ENCODE measurements around the gene DBNL.

The DBNL gene

DNA sequence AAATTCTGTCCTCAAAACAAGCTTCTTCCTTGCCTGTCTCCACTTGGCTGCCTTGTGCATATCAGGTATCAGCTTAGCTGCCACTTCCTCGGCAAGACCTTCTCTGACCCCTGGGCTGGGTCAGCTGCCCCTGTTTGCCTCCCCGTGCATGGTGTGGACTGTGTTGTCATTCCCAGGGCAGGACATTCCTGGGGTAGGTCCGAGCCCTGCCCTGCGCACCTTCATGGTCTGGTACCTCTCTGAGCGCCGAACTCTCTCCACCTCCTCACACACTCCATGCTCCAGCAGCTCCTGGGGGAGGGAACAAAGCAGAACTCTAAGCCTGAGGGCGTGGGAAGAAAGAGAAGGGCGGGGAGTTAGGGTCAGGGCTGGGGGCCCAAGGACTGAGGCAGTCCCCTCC lies 34.0 kb downstream of the DBNL start:
- DNase-seq: no peak

DNA sequence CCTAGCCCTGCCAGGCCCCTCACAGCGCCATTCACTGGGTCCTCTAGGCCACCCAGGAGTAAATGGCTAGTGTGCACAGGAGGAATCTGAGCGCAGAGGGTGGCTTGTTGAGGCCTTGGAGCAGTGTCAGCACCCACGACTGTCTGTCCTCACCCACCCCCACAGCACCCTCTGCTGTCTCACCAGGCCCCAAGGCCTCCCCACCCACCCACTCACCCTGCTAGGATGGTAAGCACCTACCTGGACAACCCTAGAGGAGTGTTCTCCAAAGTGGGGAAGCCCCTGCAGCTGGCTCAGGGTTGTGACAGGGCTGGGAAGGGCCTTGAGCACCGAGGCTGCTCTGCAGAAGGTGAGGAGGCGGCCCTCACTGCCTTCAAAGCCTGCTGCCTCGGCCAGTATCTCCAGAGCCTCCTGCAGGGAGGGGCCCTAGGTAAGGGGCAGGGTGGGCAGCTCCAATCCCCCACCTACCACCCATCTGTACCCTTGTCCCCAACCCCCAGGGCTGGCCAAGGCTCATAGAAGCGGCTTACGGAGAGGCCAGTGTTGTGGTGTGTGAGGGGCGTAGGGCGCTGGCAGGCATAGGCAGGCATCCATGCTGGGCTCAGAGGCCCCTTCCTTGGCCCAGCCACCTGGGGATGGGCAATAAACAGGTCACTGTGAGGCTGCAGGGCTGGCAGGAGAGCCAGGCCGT lies 35.0 kb downstream of the DBNL start:
- DNase-seq: no peak

DNA sequence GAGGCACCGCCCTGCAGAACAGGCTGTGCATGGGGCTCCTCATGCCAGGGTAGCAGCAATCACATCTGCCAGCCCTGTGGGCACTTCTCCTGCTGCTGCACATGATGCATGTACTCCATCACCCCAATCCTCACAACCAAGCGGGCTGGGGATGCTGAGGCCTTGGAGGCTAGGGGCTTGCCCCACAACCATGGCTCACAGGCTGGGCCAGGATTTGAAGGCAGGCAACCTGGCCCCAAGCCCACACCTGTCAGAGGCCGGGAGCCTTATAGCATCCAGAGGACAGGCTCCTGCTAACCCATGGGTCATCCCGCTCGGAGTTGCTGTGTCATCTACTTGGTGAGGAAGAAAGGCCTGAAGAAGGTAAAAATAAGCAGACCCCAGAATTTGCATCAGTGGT lies 35.6 kb downstream of the DBNL start:
- no peak for DNase-seq

DNA sequence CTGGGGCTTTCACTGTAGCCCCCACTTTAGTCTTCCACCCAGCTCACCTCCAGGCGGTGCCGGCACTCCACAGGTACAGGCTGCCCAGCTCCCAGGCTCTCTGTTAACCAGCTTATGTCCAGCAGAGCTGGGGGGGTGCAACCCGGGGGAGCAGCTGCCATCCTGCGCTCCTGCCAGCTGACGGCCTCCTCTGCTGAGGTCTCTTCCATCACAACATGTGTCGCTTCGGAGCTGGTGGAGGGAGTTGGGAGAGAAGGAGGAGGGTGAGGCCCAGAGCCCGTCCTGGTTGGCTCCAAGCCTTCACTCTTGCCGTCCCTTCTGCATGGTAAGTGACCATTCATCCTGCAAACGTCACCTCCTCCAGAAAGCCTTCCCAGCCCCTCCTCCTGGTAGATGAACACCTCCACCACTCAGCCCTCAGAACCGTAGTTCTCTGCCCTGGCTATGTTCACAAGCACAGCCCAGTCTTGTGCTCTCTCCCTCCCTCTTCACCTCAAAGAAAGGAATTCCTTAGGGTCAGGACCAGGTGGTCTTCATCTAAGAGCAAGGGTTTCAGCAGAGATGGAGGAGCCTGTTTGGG lies 36.3 kb downstream of the DBNL start:
- DNase-seq: no peak

DNA sequence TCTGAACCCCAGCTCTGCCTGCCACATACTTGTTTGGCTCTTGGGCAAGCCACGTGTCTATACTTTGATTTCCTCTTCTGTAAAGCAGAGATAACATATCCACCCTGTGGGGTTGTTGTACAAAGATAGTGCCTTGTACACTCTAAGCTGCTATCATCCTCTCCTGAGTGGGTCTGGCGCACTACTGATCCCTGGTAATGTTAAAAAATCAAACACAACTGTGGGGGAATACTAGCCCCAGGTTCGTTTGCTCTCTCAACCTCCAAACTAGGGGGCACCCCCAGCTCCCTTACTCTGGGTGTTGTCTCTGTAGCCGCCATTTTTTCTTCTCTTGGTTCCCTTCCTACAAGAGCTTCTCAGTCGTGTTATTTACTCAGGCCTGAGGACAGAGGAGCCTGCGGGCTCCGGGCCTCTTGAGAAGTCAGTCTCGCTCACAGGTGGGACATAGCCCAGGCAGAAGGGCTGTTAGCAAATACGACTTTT lies 36.8 kb downstream of the DBNL start:
- DNase-seq: peak; percentile 33 to 49

DNA sequence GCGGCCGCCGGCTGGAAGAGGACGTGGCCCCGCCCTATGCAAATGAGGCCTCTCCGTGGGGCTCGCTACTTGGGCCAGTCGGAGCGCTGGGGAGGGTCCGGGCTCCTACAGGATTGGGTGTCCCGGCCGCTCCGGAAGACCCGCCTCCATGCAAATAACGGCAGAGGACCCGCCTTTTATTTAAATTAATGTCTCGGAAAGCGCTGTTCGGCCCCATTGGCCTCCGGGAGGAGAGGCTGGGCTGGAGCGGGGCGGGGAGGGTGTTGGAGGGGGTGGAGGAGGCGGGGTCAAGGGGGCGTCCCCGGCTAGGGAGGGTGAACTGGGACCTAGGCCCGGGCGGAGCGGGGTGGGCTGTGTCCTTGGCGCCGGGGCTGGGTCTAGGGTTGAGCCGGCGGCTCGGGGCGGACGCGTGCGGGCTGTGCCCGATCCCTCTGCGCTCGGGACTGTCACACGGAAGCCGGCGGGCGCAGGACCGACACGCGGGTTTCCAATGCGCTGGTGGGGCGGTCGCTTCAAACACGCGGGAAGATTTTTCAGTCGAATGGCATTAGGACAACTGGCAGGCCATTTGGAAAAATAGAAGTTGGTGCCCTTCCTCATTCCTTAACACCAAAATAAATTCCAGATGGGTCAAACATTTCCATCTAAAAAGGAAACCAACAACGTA lies 38.2 kb downstream of the DBNL start:
- peak; percentile 99 to 100 for DNase-seq

DNA sequence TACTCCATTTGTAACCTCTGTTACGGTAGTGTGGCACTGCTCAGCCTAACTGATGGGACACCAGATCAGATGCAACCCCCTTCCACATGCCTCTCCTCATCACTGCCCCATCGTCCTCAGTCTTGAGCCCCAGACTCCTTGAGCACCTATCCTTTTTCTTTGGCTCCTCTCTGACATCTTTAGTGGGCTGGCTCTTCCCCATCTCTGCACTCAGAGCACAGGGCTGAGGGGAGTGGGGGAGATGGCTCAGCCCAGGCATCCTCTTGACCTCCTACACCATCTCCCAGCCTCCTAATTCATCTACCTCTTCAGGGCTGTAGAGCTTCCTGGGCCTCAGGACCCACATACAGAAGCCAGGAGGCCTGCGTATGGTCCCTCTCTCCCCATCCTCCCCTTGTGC lies 39.3 kb downstream of the DBNL start:
- no peak for DNase-seq

DNA sequence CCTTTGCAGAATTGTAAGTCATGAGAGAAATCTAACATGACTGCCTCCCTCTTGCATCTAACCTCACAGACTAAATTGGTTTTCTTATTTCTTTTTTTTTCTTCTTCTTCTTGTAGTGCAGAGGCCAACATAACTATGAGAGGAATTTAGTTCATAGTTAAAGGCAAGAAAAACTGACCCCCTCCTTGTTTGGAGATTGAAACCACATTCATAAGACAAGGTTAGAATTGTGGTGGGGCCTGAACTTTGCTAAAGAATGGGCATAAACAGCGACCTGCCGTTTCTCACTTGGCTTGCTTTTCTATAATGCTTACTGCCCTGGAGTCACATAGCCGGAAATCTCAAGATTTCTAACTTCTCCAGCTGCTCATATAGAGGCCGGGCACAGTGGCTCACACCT lies 40.2 kb downstream of the DBNL start:
- no peak for DNase-seq

DNA sequence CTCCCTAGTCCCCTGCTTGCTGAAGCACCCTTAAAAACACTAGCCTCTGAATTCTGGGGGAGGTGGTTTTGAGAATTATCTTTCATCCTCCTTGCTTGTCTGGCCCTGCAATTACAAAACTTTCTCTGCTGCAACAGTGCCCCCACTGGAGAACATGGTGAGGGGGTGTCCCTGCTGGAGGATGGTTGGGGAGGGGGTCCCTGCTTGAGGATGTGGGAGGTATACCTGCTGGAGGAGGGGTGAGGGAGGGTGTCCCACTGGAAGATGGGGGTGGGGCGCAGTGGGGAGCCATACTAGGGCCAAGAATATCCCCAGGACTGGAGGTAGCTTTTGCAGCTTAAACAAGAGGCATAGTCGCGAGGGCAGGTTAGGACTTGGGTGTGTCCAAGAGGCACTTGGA lies 41.0 kb downstream of the DBNL start:
- no peak for DNase-seq

DNA sequence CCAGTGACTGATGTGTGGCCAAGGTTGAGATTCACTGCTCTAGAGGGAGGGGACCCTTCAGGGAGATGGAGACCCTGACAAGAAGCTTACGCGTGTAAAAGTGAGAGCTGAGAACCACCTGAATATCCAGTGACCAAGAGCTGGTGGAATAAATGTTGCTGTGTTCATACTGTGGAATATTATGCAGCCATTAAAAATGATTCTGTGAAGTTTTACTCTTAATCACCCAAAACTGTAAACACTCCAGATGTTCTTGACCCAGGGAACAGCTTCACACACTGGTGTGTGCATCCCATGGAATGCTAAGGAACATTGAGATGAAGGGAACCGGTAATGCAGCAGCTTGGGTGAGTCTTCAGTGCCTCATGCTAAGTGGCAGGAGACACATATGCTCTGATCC lies 42.1 kb downstream of the DBNL start:
- DNase-seq: no peak

DNA sequence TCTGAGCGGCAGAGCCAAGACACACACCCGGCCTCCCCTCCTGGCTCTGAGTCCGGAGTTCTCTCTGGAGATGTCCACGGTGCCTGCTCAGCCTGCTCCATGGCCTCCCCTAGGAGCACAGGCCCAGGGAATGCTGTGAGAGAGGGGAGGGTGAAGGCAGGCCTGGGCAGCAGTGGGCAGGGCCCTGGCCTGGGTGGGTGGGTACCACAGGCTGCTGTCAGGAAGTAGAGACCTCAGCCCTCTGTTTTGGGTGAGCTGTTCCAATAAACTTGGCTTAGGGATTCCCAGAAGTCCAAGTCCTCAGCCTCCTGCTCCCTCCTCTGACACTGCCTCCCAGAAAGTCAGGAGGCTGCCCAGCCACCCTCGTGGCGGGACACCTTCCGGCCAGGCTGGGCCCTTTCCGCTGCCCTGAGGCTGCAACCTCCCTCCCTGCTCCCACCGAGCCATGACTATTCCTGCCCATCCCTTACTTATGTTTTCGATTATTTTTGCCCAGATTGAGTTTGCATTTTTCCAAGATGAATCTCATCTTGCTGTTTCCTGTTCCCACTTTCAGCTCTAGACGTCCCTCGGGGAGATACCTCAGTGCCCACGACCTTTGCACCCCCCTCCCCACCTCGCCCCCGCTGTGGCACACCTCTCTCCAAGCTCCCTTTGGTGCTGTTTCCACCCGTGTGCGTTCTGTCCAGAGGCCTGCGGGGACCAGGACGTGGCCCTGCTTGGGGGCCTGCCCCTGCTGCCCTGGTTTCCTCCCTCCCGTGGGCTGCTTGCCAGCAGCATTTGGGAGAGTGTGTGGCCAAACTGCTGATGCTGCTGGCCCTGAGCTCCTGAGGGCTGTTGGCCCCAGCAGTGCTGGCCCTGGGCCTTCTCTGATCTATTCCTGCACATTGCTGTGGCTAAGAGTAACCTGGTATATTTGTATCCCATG lies 43.7 kb downstream of the DBNL start:
- no peak for DNase-seq

DNA sequence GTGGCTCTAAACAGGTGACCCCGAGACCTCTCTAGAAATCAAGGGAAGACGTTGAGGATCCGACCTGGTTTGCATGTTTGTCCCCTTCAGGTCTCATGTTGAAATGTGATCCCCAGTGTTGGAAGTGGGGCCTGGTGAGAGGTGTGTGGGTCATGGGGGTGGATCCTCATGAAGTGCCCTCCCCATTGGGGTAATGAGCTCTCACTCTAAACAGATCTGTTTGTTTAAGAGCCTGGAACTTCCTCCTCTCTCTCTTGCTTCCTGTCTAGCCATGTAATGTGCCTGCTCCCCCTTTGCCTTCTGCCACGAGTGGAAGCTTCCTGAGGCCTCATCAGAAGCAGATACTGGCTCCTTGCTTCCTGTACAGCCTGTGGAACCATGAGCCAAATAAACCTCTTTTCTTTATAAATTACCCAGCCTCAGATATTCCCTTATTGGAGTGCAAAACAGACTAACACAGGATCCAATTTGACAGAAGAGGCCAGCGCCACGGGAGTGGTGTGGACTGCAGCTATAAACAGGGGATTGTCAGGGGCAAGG lies 48.7 kb downstream of the DBNL start:
- DNase-seq: no peak

DNA sequence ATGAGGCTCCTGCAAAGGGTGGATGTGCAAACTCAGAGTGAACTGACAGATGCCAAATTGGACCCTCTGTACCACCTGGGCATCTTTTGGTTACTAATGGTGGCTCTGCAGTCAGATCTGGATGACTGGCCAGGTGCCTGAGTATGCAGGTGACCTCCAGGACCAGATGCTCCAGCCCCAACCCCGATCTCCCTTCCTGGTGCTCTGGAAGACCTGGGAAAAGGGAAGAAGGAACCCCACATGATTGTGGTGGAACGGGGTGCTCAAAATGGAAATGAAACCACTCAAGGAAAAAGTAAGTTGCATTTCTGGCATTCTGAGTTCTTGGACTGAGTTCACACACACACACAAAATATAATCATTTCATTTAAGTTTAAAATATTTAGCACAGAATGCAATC lies 49.9 kb downstream of the DBNL start:
- no peak for DNase-seq

DNA sequence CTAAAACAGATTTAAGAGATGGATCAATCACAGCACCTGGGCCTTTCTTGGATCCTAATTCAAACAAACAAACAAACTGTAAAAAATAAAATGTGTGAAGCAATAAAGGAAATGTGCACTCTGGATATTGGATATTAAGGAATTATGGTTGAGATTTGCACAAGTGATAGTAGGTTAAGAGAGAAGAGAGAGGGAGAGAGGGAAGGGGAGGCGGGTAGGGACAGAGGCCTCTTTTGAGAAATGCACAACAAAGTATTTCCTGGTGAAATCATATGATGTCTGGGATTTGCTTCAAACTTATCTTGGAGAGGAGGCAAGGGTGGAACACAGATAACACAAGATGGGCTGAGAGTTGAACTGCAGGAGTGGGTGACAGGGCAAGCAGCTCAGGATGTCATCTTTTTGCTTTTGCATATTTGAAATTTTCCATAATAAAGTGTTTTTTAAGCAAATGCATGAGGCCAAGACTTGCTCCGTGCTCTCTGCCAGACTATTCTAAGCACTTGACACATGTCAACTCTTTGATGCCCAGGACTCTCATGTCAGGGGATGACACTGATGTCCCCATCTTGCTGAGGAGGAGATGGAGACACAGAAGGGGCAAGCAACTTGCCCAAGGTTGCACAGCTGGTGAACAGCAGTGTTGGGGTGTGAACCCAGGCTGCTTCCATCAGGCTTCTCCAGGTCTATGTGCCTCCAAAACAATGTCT lies 50.5 kb downstream of the DBNL start:
- DNase-seq: no peak

DNA sequence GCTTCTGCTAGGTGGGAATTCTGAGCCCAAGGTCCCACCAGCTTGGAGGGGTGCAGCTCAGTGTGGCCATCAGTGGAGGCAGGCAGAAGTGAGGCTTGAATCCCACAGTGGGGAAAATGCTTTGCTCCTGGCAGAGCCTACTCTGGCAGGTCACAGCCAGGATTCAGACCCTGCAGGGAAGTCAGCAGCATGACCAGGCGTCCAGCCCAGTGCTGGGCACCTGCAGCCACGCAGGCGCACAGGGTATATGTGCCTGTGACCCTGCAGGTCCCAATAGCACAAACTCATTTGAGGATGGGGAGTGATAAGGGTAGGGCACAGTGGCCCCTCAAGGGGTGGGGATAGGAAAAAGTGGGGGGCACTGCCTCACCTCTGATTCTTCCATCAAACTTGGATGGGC lies 51.3 kb downstream of the DBNL start:
- DNase-seq: no peak

DNA sequence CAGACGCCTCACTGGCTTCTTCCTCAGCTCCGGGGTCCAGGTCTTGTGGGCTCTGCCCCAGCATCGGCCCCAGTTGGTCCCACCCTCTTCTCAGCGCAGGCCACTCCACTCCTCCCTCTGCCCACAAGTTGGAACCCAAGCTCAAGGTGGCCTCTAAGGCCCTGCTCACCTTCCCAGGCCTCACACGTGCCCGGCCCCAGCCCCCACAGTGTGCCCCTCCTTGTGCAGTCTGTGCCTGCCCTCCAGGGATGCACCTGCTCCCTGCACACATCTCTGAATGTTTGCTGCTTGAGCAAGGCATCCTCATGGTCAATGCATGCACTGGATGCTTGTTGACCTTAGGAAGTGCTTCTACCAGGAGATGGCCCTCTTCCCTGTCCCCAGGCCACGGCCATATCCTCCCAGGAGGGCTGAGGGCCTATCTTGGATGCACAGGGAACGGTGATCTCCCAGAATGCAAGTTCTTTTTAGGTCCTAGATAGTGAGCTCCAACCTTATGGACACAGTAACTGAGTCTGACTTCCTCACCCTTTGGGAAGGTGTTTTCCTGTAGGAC lies 51.9 kb downstream of the DBNL start:
- DNase-seq: no peak

DNA sequence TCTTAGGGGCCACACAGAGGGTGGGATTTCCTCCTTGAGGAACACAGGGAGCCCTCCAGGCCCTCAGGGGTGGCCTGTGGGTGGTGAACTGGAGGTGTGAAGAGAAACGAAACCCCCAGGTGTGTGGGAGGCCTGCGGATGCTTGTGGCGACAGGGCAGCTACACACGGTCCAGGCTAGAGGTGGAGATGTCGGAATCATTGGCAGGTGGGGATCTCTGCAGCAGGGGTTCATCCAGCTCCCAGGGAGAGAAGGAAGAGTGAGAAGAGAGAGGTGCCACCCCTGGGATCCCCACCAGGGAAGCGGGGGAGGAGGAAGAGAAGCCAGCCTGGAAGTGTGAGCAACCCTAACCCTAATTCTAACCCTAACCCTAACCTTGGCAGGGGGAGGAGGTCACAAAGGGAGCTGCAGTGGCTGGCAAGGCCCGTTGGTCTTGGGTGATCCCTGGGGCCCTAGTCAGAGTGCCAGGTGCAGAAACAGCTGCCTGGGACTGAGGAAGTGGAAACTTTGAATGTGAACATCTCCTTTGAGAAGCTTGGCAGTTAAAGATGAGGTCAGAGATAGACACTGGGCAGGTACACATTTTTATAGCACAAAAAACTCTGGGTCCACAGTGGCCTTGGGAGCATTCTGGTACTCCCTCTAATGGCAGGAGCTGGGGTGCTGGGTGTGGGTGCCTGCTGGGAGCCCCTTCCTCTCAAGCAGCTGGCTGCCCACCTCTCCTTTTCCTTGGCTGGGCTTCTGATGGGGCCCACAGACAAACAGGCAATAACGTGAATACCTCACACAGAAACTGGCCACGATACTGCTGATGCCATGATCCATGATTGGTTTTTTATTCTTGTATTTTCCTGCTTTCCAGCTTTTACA lies 52.8 kb downstream of the DBNL start:
- DNase-seq: peak in 1 of 2 donors; percentile 49

DNA sequence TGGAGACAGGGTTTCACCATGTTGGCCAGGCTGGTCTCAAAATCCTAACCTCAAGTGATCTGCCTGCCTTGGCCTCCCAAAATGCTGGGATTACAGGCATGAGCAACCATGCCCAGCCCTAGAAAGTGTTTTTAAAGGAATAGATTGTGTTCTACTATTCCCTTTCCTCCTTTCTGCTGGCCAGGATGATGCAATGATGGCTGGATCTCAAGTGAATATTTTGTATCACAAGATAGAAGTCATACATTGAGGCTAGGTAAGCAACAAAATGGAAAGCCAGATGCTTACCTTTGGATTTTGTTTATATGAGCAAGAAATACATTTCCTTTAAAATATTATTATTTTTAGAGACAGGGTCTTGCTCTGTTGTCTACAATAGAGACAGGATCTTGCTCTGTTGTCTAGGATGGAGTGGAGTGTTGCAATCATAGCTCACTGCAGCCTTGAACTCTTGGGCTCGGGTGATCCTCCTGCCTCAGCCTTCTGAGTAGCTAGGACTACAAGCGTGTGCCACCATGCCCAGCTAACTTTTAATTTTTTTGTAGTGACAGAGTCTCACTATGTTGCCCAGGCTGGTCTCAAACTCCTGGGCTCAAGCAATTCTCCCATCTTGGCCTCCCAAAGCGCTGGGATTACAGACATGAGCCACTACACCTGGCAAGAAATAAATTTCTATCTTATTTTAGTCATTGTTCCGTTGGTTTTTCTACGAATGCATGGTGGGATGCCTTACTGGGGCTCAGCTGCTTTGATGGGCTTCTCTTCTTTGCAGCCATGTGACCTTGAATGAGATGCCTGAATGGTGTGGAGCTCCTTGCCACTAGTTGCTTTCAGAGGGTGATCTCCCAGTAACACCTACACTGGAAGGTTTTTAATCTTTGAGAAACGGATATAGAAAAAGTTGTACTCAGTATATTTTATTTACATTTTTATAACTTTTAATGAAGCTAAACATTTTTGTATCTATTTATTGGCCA lies 53.9 kb downstream of the DBNL start:
- DNase-seq: no peak

DNA sequence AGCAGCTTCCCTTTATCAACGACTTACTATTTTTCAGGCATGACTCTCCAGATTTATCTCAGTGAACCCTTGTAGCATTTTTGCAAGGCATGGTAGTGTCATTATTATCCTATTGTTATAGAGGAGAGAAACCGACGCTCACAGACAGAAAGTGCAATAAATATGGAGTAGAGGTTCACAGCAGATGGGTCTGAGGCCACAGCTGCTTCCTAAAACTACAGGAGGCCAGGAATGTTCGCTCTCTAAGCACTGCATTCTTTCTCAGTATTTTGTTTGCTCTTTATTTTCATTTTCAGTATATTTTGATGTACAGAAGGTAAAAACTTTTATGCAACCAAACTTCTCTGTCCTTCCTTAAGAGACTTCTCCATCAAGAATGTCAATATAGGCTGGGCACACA lies 55.2 kb downstream of the DBNL start:
- DNase-seq: no peak

All from CD4-positive, alpha-beta T cell treated with Interleukin-1 beta for 1 hour (primary cell).